Measurements from ENCODE around the gene S100A7A. TPM values are rescaled to one million over a fixed set of nuclear protein-coding genes. Genes with fewer than 3 reads are reported as not detected.

S100A7A gene
- total RNA-seq, 1 experiment from 2014 or later = not detected

- POLR2A ChIA-PET = no interaction called here
- Histone ChIP-seq H3K4me1 (ENCODE audit: control insufficient read depth, insufficient read depth, low read length) (no peaks in the 10 kb centered on the region), H3K4me3 (ENCODE audit: low read depth in 2 of 2, low read length in 2 of 2) (no peak overlapping the region), H3K9me3 (ENCODE audit: control insufficient read depth, insufficient read depth, low read depth, low read length) (no peaks in the 10 kb centered on the region), H3K36me3 (ENCODE audit: control insufficient read depth, insufficient read depth, low read length) (no peaks in the 10 kb centered on the region), H3K27ac (ENCODE audit: low read length) (no peak overlapping the region), H3K27me3 (ENCODE audit: control insufficient read depth, insufficient read depth, low read length) (peaks cover 13% of the 10 kb centered on the region; the same call in 1 of the 2 replicates)
- DNase-seq (ENCODE audit: low read depth, low spot score) (no peak), ATAC-seq (no peak)
- no TSS peak for BruUV-seq (replicated peaks)
- TF ChIP-seq CTCF (IDR thresholded peaks at IDR 0.05) (no peak), SIN3A (IDR thresholded peaks at IDR 0.05; ENCODE audit: borderline replicate concordance, insufficient read depth, low read depth, low read length) (no peak), REST (IDR thresholded peaks at IDR 0.05; ENCODE audit: insufficient read depth in 1 of 2, low read depth in 2 of 2, low read length in 1 of 2) (no peak), TCF7L2 (IDR thresholded peaks at IDR 0.05; ENCODE audit: low read depth, low read length) (no peak)
- in situ Hi-C loops (cut with HindIII; ENCODE audit: low pct_unique_long_range_greater_than_20kb, low sequenced_read_pairs) = no loop called here
- CTCF ChIA-PET = no interaction called here
- intact Hi-C loops (cut with micrococcal nuclease; ENCODE audit: unreplicated experiment) = no loop called here
Measured at GRCh38 chr1:153380711-153381110, 35.6 kb upstream of the S100A7A start.

- POLR2A ChIA-PET = no interaction called here
- Histone ChIP-seq H3K36me3 (ENCODE audit: control insufficient read depth, insufficient read depth, low read length) (no peaks in the 10 kb centered on the region), H3K4me1 (ENCODE audit: control insufficient read depth, insufficient read depth, low read length) (no peaks in the 10 kb centered on the region), H3K9me3 (ENCODE audit: control insufficient read depth, insufficient read depth, low read depth, low read length) (no peaks in the 10 kb centered on the region), H3K27ac (ENCODE audit: low read length) (no peak overlapping the region), H3K4me3 (ENCODE audit: low read depth in 2 of 2, low read length in 2 of 2) (no peak overlapping the region), H3K27me3 (ENCODE audit: control insufficient read depth, insufficient read depth, low read length) (peaks cover 10% of the 10 kb centered on the region)
- TF ChIP-seq SIN3A (IDR thresholded peaks at IDR 0.05; ENCODE audit: borderline replicate concordance, insufficient read depth, low read depth, low read length) = no peak
- no peak for TF ChIP-seq REST (IDR thresholded peaks at IDR 0.05; ENCODE audit: insufficient read depth in 1 of 2, low read depth in 2 of 2, low read length in 1 of 2)
- no peak for TF ChIP-seq POLR2AphosphoS5 (IDR thresholded peaks at IDR 0.05; ENCODE audit: low read depth, low read length)
- TF ChIP-seq TCF7L2 (IDR thresholded peaks at IDR 0.05; ENCODE audit: low read depth, low read length) = no peak
- TF ChIP-seq CTCF (IDR thresholded peaks at IDR 0.05) = no peak
- no peak for DNase-seq (ENCODE audit: low read depth, low spot score)
- BruUV-seq (replicated peaks) = no TSS peak
- CTCF ChIA-PET = no interaction called here
- no peak for ATAC-seq
- in situ Hi-C loops (cut with HindIII; ENCODE audit: low pct_unique_long_range_greater_than_20kb, low sequenced_read_pairs) = no loop called here
- intact Hi-C loops (cut with micrococcal nuclease; ENCODE audit: unreplicated experiment) = no loop called here
Measured at GRCh38 chr1:153384958-153385580, 31.3 kb upstream of the S100A7A start.

Data from Panc1 (cell line).